Transverse colon (tissue), 3 donors: Measurements from ENCODE around the gene ALOX15B.

Source experiments
- EP300 ChIP-seq: sonication (generic); formaldehyde crosslinking; IDR thresholded peaks from one replicate; pipeline ENCODE4 v1.6.1; 2017; ENCODE audit warnings: antibody characterized with exemption, low read depth
- POLR2AphosphoS5 ChIP-seq, 3 donors: sonication (generic); formaldehyde crosslinking; IDR thresholded peaks; one replicate each; pipeline ENCODE4 v1.6.1; 2016; ENCODE audit warnings: antibody characterized with exemption in 3 of 3

GRCh38 chr17:8019166-8019565, 19.7 kb upstream of the ALOX15B start:
- TF ChIP-seq POLR2AphosphoS5 (IDR thresholded peaks at IDR 0.05) (no peak), EP300 (no peak)
